Stromal cell of bone marrow (primary cell): Measurements from ENCODE around the gene FARS2.

Source experiments
- DNase-seq: peaks from one replicate; pipeline ENCODE4 v3.0.0-alpha.2; 2012; ENCODE audit warnings: low read depth

FARS2 gene

GRCh38 chr6:5379647-5380242 is 118.4 kb downstream of the FARS2 start:
- DNase-seq: no peak

DNA sequence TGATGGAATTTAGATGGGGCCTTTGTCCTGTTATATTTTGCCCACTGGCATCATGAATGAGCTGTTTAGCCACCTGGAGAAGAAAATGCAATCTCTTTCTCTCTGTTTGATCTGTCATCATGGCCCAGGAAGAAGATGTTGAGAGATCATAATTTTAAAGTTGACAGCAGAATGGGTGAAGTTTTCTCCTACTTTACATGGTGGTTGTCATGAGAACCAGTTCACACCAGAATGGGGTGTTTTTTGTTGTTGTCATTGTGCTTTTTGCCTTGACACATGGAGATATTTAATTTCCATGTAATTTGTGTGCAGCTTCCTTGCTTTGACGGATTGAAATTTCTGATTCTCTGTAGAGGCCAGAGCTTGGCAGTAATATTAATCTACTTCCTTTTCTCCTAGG is 122.5 kb downstream of the FARS2 start:
- no peak for DNase-seq

DNA sequence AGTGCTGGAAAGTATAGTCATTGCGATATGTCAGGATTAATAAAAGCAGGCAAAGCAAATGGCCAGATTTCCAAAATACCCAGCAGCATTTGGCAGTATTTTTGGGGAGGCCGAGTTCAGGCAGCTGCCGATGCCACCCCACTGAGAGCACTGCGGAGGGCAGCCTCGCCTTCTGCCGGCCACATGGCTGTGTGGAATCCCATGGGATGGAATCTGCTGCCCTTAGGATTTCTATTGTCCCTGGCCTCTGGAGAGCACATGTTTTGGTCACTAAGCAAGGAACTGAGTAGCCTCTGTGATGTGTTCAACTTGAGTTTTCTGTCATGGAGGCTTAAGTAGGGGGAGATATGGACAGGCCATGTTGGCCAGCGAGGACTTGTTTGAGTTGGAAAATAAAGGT is 123.0 kb downstream of the FARS2 start:
- DNase-seq: no peak

GRCh38 chr6:5388326-5388725 is 127.0 kb downstream of the FARS2 start:
- DNase-seq: no peak

DNA sequence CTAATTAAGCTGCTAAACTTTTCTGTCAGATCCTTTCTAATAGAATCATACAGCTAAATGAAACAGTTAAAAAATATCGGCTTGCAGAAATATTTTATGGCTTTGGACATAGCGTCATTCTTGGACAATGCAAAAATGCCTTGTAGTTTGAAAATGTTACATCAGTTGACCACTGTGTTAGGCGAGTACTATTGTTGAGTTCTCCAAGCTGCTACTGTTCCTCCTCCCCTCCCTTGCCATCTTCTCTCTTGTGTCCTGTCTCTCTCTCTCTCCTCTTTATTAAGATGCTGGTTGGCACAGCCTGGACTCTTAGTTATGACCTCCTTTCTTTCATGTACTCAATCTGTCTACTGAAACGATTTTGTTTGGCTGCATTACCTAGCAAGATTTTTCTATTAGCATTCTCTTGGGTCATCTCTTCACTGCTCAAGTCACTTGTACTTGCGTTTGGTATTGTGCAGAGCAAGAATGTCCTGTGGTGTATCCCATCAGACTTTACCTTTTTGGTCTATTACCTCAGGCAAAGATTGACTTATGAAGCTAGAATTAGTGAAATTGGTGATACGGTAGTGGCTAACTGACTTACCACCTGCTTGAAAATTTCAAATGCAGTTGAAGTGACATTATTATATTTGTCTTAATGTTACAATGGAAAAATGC is 127.9 kb downstream of the FARS2 start:
- no peak for DNase-seq

DNA sequence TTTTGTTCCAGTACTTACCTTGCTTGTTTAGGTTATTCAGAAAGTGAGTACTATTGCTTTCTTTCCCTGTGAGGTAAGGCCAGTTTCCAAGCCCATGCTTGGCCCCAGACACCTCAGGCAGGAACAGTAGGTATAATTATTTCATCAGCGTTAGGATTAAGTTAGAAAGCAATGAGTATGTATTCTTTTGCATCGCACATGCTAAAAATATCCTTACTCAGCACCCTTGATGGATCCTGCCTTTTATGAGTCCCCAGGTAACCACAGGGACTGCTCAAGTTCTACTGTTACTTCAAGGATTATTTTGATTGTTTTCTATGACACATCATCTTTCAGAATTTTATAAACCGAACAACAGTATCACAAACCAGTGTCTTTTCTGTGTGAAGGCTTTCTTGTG is 128.9 kb downstream of the FARS2 start:
- DNase-seq: no peak

GRCh38 chr6:5394280-5394679 is 133.0 kb downstream of the FARS2 start:
- DNase-seq: no peak

DNA sequence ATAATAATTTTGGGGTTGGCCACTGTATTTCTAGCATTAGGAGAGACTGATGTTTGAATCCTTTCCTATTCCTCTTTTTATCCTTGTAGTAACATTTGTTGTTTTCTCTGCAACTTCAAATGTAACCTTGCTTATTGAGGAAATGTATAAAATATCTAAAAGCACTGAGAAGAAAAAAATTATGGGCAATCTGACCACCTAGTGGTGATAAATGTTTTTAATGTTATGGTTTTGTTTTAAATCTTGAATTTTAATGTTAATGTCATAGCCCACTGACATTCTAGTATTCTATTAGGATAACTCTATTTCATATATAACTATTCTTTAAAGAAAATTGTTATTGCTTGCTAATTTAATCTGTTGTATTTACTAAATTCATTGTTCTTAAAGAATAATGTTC is 134.4 kb downstream of the FARS2 start:
- no peak for DNase-seq

- DNase-seq: no peak
These were observed 137.2 kb downstream of the FARS2 start for GRCh38 chr6:5398530-5398929.

DNA sequence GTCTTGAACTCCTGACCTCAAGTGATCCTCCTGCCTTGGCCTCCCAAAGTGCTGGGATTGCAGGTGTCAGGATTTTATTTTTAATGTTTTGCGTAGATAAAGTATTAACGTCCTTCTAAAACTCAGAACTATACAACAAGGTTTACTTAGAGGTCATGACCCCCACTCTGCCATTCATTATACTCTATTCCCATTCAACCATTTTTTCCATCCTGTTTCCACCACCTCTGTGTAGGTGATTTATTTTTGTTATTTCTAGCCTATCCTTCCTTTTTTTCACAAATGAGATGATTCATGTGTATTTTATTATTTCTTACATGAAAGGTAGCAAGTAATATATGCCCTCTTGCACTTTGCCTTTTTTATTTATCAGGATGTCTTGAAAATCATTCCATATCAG is 138.1 kb downstream of the FARS2 start:
- no peak for DNase-seq

- no peak for DNase-seq
These were observed 140.8 kb downstream of the FARS2 start for GRCh38 chr6:5401845-5402738.

DNA sequence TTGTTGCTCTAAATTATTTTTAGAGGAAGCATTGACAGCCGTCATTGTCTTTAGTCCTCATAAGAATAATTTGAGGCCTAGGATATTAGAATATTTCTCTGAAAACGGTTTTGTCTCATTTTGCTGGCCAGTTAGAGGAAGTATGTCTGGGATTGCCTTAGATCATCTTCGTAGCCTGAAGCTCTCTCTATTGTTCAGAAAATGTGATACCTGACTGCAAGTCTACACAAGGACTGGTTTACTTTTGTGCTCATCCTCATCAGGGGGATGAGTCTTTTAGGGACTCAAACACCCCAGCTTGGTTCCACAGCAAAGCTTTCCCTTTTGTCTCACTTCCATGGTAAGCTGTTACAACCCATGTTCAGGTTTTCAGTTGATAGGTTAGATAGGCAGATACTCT is 141.8 kb downstream of the FARS2 start:
- no peak for DNase-seq

- no peak for DNase-seq
These were observed 142.3 kb downstream of the FARS2 start for GRCh38 chr6:5403609-5404008.

DNA sequence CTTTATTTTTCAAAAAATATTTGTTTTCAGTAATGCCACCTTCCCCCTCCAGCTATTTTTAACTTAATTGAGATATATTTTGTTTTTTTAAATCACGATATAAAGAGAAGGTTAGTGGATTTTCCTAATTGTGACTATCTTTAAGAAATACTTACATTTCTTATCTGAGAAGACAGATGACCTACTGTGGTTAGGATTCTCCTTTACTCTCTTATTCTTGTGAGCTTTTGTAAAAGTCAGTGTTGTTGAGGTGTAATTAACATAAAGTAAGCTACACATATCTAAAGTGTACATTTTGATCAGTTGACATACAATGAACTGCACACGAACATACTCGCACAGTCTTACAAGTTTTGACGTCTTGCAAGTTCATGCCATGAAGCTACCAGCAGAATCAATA is 144.7 kb downstream of the FARS2 start:
- DNase-seq: no peak

DNA sequence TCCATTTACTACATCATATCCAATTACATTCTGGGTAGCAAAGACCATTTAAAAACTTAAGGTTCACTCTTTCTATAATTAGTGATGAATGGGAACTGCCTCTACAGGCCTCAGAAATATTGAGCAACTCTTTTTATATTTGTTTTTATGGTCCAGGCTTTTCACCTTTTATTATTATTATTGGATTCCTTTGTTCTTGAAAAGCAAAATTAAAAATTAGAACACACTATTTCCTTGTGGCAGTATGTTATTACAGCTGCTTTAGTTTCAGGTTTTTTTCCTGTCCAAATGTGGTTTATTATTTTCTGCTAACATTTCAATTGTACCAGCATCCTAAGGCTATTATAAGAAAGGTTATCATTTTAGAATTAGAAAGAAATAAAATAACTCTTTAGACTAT is 150.1 kb downstream of the FARS2 start:
- no peak for DNase-seq

GRCh38 chr6:5412017-5412416 is 150.7 kb downstream of the FARS2 start:
- DNase-seq: no peak

DNA sequence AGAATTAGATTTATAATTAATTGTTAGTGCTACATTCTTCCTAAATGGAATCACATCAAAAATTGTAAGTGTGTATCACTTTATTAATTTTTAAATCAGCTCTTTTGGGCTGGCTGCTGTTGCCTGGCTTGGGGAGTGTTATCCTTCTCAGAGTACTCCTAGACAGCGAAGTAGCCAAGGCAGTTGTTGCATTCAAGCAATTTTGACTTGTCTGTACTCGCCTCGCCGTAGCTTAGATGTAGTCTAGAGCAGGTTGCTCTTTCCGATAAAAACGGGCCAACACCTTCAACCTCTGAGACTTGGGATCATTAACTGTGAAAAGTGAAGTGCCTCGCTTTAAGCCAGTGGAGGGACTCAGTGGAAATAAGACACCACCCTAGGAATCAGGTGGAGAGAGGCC is 151.3 kb downstream of the FARS2 start:
- no peak for DNase-seq

DNA sequence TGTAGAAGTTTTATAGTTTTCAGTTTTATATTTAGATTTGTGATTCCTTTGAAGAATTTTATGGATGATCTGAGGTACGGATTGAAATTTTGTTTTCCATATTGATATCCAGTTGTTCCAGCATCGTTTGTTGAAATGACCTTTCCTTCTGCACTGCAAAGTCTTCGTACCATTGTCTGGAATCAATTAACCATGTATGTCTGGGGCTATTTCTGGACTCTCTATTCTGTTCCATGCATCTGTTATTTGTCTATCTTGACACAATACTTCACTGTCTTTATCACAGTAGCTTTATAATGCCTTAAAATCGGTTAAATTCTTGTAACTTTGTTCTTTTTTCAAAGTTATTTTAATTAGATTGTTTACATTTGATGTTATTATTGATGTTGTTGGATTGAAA is 154.9 kb downstream of the FARS2 start:
- DNase-seq: no peak

GRCh38 chr6:5422321-5422915 is 161.1 kb downstream of the FARS2 start:
- DNase-seq: no peak

- DNase-seq: no peak
These were observed 161.9 kb downstream of the FARS2 start for GRCh38 chr6:5423251-5423650.

DNA sequence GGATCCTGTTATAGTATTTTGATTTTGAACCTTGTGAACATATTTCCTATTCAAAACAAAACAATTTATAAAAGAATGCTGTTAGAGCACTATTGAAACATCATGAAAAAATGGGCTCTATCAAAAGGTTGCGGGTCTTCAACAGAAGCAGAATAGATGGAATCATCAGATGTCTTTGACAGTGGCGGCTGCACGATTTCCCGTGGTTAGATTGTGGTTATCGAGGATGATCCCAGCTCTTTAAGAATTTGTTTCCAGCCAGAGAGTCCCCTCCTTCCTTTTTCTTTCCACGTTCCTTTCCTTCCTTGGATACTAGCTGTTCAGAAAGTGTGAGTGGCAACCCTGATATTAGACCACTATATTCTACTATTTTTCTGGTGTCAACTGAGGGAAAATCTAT is 163.4 kb downstream of the FARS2 start:
- DNase-seq: no peak

- no peak for DNase-seq
These were observed 164.0 kb downstream of the FARS2 start for GRCh38 chr6:5425267-5425666.

GRCh38 chr6:5425797-5426196 is 164.5 kb downstream of the FARS2 start:
- no peak for DNase-seq
